ENCODE measurements around the gene PPP4R1. TPM values are rescaled to one million over a fixed set of nuclear protein-coding genes. Genes with fewer than 3 reads are reported as not detected.

The PPP4R1 gene
- total RNA-seq, 1 experiment from 2014 or later, result 66.7 TPM

DNA sequence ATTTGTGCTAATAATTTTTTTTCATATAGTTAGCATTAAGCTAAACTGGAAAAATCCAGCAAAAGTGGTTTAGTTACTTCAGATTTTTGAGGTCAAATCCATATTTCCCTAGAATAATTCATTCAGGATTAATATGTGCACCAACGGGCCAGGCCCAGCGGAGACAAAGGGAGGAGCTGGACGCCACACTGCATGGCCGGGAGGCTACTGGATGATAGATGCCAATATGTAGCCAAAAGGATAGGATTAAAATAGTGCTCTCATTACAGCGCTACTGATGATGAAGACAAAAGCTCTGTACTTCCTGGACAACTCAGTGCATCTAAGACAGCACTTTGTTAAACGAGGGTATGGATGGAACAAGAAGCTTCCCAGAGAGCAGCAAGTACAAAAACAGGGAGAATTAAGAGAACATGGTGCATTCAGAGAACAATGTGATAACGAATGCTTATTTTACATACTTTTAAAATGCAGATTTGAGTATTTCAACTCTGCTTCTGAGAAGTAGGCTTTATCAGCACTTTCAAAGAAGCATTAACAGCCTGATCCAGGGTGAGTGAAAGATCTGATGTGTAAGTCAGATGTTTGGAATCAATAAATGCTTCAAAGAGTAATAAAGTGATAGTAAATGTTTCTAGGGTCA, 39.8 kb downstream of the PPP4R1 start:
- ATAC-seq (no peak), DNase-seq (ENCODE audit: low read depth, low spot score) (no peak)
- H3K27me3 ChIP-seq (ENCODE audit: insufficient read depth, low read length), result no peaks in the 10 kb centered on the region
- no peak overlapping the region for H3K4me2 ChIP-seq (ENCODE audit: low read length)
- intact Hi-C loops (cut with micrococcal nuclease), result loop anchor here (1.0 to 5.0 kb wide), 4 partner anchors 99 to 198 kb away; no protein-coding TSS in a partner anchor
- H3K27ac ChIP-seq (ENCODE audit: low read depth, low read length), result no peak overlapping the region
- peaks cover 3% of the 10 kb centered on the region; the same call in 1 of the 2 replicates for H3K79me2 ChIP-seq (ENCODE audit: insufficient read depth, low read length)
- POLR2A ChIA-PET, result no interaction called here
- CTCF ChIA-PET, result interaction anchor here (0.8 to 1.5 kb wide), 5 partner anchors 8 to 148 kb away, joined by 3 to 10 read pairs (median 4); no protein-coding TSS in a partner anchor
- H4K20me1 ChIP-seq (ENCODE audit: insufficient read depth), result peaks cover 5% of the 10 kb centered on the region; the same call in 1 of the 2 replicates
- no peaks in the 10 kb centered on the region for H3K9me3 ChIP-seq (ENCODE audit: control insufficient read depth in 1 of 2, insufficient read depth in 1 of 2, low read depth in 1 of 2, low read length in 2 of 2)
- H3K36me3 ChIP-seq (ENCODE audit: control insufficient read depth in 1 of 2, insufficient read depth in 2 of 2, low read length in 2 of 2), result peaks cover 6 to 37% of the 10 kb centered on the region in 2 experiments; a peak in 3 of 4 replicates
- no peak overlapping the region for H3K4me3 ChIP-seq (replicated peaks in 1 of 2; ENCODE audit: low read depth in 1 of 2, low read length in 2 of 2)
- no peaks in the 10 kb centered on the region for H3K9me2 ChIP-seq (ENCODE audit: insufficient read depth)
- H2AFZ ChIP-seq (ENCODE audit: low read depth, low read length, poor library complexity, severe bottlenecking), result no peak overlapping the region
- RAD21 ChIA-PET (ENCODE audit: low non-redundant PET in 1 of 2, low total read pairs in 2 of 2, uncharacterized antibody in 2 of 2, unreplicated experiment in 2 of 2), result no interaction called here
- no peak overlapping the region for H3K9ac ChIP-seq (ENCODE audit: low read length)
- peaks cover 4 to 17% of the 10 kb centered on the region in 2 experiments; a peak in 3 of 4 replicates for H3K4me1 ChIP-seq (ENCODE audit: control insufficient read depth in 1 of 2, insufficient read depth in 2 of 2, low read length in 2 of 2)
- no peak for TF ChIP-seq SP1 (IDR thresholded peaks at IDR 0.05; ENCODE audit: low read depth)
- no peak for TF ChIP-seq FOSL1 (IDR thresholded peaks at IDR 0.05; ENCODE audit: low read depth)
- TF ChIP-seq EGR1 (IDR thresholded peaks at IDR 0.05; ENCODE audit: low read depth), result no peak
- TF ChIP-seq ZFX (IDR thresholded peaks at IDR 0.05), result no peak
- TF ChIP-seq POLR2A (IDR thresholded peaks at IDR 0.05; ENCODE audit: borderline replicate concordance, extremely low read depth, insufficient read depth, insufficient read length), result no peak
- no peak for TF ChIP-seq REST (IDR thresholded peaks at IDR 0.05; ENCODE audit: low read depth)
- TF ChIP-seq, protein P1, sequence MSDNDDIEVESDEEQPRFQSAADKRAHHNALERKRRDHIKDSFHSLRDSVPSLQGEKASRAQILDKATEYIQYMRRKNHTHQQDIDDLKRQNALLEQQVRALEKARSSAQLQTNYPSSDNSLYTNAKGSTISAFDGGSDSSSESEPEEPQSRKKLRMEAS (IDR thresholded peaks at IDR 0.05), result no peak
- TF ChIP-seq SIN3A (IDR thresholded peaks at IDR 0.05; ENCODE audit: low read depth), result no peak
- no peak for TF ChIP-seq SRF (IDR thresholded peaks at IDR 0.05; ENCODE audit: low read depth)
- TF ChIP-seq EZH2 (IDR thresholded peaks at IDR 0.05), result no peak
- no TSS peak for BruUV-seq (replicated peaks)

Measured in HCT116 (cell line).